Thymus (tissue), 11 donors: ENCODE measurements around the gene PCA3. TPM values are rescaled to one million over a fixed set of nuclear protein-coding genes. Genes with fewer than 3 reads are reported as not detected.

ENCODE experiments used
- DNase-seq, 9 donors: peaks; one replicate each; pipeline ENCODE4 v3.0.0-alpha.2; 2013; ENCODE audit warnings: low spot score in 9 of 9, low read depth in 6 of 9, missing footprints in 1 of 9
- H3K27ac ChIP-seq, 2 donors: one replicate each; pipeline ENCODE4 v1.5.1; 2013; ENCODE audit warnings: control low read depth in 1 of 2, low read depth in 1 of 2, low read length in 1 of 2, mild to moderate bottlenecking in 1 of 2, moderate library complexity in 1 of 2
- H3K27me3 ChIP-seq, 2 donors: one replicate each; pipeline ENCODE4 v1.5.1; 2013; ENCODE audit warnings: low read length in 1 of 2; ENCODE audit not compliant: control insufficient read depth in 2 of 2, insufficient read depth in 1 of 2
- H3K36me3 ChIP-seq, 2 donors: one replicate each; pipeline ENCODE4 v1.5.1; 2013; ENCODE audit warnings: low read length in 1 of 2, mild to moderate bottlenecking in 1 of 2, moderate library complexity in 1 of 2; ENCODE audit not compliant: control insufficient read depth in 2 of 2, insufficient read depth in 2 of 2
- H3K4me1 ChIP-seq, 2 donors: one replicate each; pipeline ENCODE4 v1.5.1; 2013; ENCODE audit warnings: low read length in 2 of 2; ENCODE audit not compliant: control insufficient read depth in 2 of 2, insufficient read depth in 2 of 2
- H3K4me3 ChIP-seq, 2 donors: one replicate each; pipeline ENCODE4 v1.5.1; 2013; ENCODE audit warnings: low read length in 2 of 2, control low read depth in 1 of 2, mild to moderate bottlenecking in 1 of 2
- H3K9me3 ChIP-seq, 2 donors: one replicate each; pipeline ENCODE4 v1.5.1; 2013; ENCODE audit warnings: low read length in 1 of 2, mild to moderate bottlenecking in 1 of 2; ENCODE audit not compliant: control insufficient read depth in 2 of 2, insufficient read depth in 1 of 2
- WGBS: extraction: QIAGEN DNeasy Blood & Tissue Kit; methylation state at CpG from one replicate; pipeline ENCODE4 v1.1.7; 2013; 5-methylcytosine and 5-hydroxymethylcytosine counted together
- polyA plus RNA-seq: library from polyadenylated mRNA; stranded (reverse); fragments of 200-250 nt; gene quantifications from one replicate; pipeline ENCODE4 v1.2.3, GENCODE V29; 2013
- total RNA-seq: library from RNA; stranded (reverse); fragments of 120-200 nt; gene quantifications from one replicate; pipeline ENCODE4 v1.2.4, GENCODE V29; 2013
- donor health status: healthy.

Gene PCA3
- total and polyA plus RNA-seq, 2 donors: 0.09 TPM

DNA sequence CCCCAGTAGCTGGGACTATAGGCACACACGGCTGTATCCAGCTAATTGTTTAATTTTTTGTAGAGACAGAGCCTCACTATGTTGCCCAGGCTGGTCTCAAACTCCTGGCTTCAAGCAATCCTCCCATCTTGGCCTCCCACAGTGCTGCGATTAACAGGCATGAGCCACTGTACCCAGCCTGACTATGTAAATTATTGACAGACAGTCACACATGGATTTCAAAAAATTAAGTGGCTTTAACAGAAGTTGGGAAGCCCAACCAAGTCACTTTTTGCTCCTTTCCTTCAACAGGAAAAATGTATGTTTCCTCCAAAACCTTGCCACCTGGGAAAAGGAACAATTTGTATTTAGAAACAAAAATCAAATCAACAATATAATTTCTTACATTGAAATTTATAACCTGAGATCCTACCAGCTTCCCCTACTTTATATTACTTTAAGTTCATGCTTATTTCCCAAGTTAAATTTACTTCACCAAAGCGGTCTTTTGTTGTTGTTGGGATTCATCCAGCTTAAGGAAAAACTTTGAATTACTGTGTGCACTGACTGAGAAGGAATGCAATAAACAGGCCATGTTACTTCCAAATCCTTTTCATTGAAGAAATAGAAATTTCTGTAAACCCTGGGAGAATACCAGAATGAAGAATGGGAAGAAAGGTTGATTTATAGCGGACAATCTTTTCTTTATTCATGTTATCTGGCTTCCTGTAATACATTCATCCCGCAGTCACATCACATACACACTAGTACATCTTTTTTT, 8.6 kb downstream of the PCA3 start:
- no peak for DNase-seq
- Histone ChIP-seq H3K9me3 (no peaks in the 10 kb centered on the region), H3K4me3 (no peak overlapping the region), H3K27ac (no peak overlapping the region), H3K27me3 (no peaks in the 10 kb centered on the region), H3K36me3 (no peaks in the 10 kb centered on the region), H3K4me1 (no peaks in the 10 kb centered on the region)
- WGBS: 90% methylated on average over 5 of the region's 5 CpGs

DNA sequence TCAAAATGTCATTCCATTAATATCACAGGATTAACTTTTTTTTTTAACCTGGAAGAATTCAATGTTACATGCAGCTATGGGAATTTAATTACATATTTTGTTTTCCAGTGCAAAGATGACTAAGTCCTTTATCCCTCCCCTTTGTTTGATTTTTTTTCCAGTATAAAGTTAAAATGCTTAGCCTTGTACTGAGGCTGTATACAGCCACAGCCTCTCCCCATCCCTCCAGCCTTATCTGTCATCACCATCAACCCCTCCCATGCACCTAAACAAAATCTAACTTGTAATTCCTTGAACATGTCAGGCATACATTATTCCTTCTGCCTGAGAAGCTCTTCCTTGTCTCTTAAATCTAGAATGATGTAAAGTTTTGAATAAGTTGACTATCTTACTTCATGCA, 20.6 kb downstream of the PCA3 start:
- Histone ChIP-seq H3K27ac (no peak overlapping the region), H3K4me1 (no peaks in the 10 kb centered on the region), H3K9me3 (no peaks in the 10 kb centered on the region), H3K4me3 (no peak overlapping the region), H3K36me3 (no peaks in the 10 kb centered on the region), H3K27me3 (no peaks in the 10 kb centered on the region)
- no peak for DNase-seq

DNA sequence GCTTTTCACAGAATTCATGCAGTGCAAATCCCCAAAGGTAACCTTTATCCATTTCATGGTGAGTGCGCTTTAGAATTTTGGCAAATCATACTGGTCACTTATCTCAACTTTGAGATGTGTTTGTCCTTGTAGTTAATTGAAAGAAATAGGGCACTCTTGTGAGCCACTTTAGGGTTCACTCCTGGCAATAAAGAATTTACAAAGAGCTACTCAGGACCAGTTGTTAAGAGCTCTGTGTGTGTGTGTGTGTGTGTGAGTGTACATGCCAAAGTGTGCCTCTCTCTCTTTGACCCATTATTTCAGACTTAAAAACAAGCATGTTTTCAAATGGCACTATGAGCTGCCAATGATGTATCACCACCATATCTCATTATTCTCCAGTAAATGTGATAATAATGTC, 21.3 kb downstream of the PCA3 start:
- H3K4me1 ChIP-seq: no peaks in the 10 kb centered on the region
- H3K36me3 ChIP-seq: no peaks in the 10 kb centered on the region
- DNase-seq: no peak
- 94% methylated on average over 1 of the region's 1 CpG for WGBS
- no peaks in the 10 kb centered on the region for H3K9me3 ChIP-seq
- no peak overlapping the region for H3K4me3 ChIP-seq
- H3K27me3 ChIP-seq: no peaks in the 10 kb centered on the region
- H3K27ac ChIP-seq: no peak overlapping the region

DNA sequence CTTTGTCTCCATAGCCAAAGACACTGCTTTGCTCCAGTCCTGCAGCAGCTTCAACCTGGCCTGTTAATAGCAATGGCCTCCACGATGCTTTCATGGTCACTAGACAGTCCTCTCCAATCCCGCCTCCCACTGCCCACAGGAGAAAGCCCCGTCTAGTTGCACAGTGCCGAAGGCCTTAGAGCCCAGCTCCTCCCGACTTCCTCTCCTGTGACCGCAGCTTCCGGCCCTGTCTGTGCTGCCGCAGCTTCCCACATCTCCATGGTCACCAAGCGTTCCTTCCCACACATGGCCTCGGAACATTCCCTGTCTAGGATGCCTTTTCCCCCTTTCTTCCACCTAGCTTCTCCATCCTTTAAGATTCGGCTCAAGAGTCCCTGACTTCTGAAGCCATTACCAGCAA, 23.4 kb downstream of the PCA3 start:
- H3K36me3 ChIP-seq: no peaks in the 10 kb centered on the region
- no peaks in the 10 kb centered on the region for H3K9me3 ChIP-seq
- H3K27ac ChIP-seq: no peak overlapping the region
- 87% methylated on average over 11 of the region's 11 CpGs for WGBS
- H3K4me3 ChIP-seq: no peak overlapping the region
- H3K27me3 ChIP-seq: no peaks in the 10 kb centered on the region
- no peaks in the 10 kb centered on the region for H3K4me1 ChIP-seq
- DNase-seq: no peak

DNA sequence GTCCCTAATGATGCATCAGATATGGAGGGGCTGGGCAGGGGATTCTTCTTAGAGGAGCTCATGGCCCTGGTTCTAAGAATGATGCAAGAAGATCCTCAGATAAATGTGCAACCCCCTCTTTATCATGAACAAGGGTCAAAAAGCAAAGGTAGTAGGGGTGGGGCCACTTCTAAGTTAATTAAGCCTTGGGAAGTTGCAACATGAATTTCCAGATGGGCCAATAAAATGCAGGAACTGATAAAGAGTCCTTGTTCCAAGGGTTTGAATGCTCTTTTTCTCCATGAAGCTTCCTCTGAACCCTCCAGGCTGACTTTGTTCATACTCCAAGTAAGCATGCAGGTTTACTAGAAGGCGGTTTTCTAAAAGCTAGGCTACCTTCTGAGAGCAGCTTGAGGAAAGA, 25.6 kb downstream of the PCA3 start:
- Histone ChIP-seq H3K9me3 (no peaks in the 10 kb centered on the region), H3K4me1 (no peaks in the 10 kb centered on the region), H3K36me3 (no peaks in the 10 kb centered on the region), H3K27me3 (no peaks in the 10 kb centered on the region), H3K27ac (no peak overlapping the region), H3K4me3 (no peak overlapping the region)
- DNase-seq: no peak
- 97% methylated on average over 1 of the region's 1 CpG for WGBS

DNA sequence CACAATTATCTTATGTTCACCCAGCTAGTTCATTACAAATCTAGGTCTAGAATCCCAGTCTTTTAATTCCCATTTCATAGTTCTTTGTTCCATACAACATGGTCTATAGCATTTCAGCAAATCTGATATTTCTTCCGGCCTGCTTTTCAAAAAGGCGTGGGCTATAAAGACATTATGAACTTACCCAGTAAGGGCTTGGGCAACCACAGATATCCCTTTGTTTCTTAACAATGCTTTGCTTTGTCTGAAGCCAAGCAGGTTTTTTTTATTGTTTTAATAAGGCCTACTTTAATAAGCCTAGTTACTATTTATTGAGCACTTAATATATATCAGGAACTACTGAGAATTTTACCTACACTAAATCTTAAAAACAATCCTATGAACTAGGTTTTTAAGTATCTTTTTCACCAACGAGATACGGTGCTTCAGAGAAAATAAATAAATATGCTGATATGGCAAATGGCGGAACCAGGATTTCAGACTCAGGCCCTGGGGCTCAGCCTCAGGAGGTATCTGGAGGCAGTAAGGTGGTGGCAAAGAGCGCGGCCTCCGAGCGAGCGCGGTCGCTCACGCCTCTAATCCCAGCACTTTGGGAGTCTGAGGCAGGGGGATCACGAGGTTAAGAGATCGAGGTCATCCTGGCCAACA, 29.7 kb downstream of the PCA3 start:
- no peak for DNase-seq
- Histone ChIP-seq H3K9me3 (no peaks in the 10 kb centered on the region), H3K4me3 (no peak overlapping the region), H3K27ac (no peak overlapping the region), H3K4me1 (no peaks in the 10 kb centered on the region), H3K36me3 (no peaks in the 10 kb centered on the region), H3K27me3 (no peaks in the 10 kb centered on the region)
- 98% methylated on average over 15 of the region's 15 CpGs for WGBS

DNA sequence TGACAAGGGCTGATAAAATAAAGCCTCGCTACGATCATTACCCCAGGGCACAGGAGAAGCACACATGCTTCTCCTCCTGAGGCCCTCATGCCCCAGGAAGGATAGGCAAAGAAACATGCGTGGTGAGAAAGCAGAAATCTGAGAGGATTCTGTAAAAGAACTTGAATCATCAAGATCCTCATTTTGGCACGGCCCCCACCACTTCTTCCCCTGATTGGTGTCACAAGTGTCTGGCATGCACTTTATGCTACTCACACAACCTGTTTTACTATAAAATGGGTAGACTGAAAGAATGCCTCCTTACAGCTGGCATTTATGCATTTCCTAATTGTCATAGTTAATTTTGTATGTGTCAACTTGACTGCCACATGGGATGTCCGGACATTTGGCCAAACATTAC, 32.1 kb downstream of the PCA3 start:
- no peaks in the 10 kb centered on the region for H3K27me3 ChIP-seq
- no peaks in the 10 kb centered on the region for H3K36me3 ChIP-seq
- no peak overlapping the region for H3K4me3 ChIP-seq
- H3K9me3 ChIP-seq: no peaks in the 10 kb centered on the region
- no peaks in the 10 kb centered on the region for H3K4me1 ChIP-seq
- WGBS: 85% methylated on average over 5 of the region's 5 CpGs
- H3K27ac ChIP-seq: no peak overlapping the region
- DNase-seq: no peak

DNA sequence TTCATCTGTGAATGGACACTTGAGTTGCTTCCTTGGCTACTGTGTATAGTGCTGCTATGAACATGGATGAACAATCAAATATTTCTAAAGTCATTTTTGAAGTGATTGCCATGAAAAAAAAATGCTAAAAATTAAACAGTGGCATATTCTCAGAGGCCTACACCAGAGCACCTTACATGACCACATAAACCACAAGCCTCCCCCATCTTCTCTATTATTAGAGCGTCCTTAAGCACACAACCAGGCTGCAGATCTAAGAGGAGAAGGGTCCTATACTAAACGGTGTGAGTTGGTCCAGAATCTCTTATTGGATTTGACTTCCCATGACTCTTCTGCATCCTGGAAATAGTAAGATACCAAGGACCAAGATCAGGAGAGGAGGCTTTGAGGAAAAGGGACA, 34.3 kb downstream of the PCA3 start:
- DNase-seq: peak in 1 of 9 donors; percentile 1

DNA sequence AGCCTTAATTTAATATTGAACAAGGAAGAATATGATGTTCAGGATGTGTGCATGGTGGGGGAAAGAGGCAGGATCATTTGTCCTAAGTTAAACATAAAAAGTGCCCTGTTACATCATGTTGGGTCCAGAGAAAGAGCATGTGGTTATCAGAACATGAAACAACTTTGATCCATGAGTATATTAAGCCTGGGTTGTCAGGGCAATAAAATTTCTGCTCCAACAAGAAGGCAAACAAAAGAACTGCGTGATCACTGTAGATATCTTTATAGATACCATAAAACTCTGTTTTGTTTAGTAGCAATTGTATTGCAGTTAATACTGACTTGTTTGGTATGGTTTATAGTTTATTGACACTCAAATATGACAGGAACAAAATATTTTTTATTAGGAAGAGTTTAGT, 35.2 kb downstream of the PCA3 start:
- no peak overlapping the region for H3K4me3 ChIP-seq
- WGBS: 98% methylated on average over 1 of the region's 1 CpG
- no peak for DNase-seq
- no peaks in the 10 kb centered on the region for H3K4me1 ChIP-seq
- H3K36me3 ChIP-seq: no peaks in the 10 kb centered on the region
- no peak overlapping the region for H3K27ac ChIP-seq
- no peaks in the 10 kb centered on the region for H3K9me3 ChIP-seq
- H3K27me3 ChIP-seq: no peaks in the 10 kb centered on the region

More for the DNA sequence above, 34.3 kb downstream of the PCA3 start:
- H3K36me3 ChIP-seq: no peaks in the 10 kb centered on the region
- H3K4me3 ChIP-seq: no peak overlapping the region
- whole genome bisulfite sequencing: 27% methylated on average over 2 of the region's 2 CpGs
- no peaks in the 10 kb centered on the region for H3K9me3 ChIP-seq
- H3K27ac ChIP-seq: no peak overlapping the region
- no peaks in the 10 kb centered on the region for H3K4me1 ChIP-seq
- no peaks in the 10 kb centered on the region for H3K27me3 ChIP-seq
